Fibroblast of peridontal ligament (primary cell): Measurements from ENCODE around the gene RFC1.
"Not testable (repeated sequence)": the region's sequence is repeated elsewhere in the genome, so short reads cannot be mapped to it uniquely, and the experiment has no call there.

ENCODE experiments used
- DNase-seq: peaks from one replicate; pipeline ENCODE4 v3.0.0-alpha.2; 2010; ENCODE audit errors: extremely low read depth

RFC1 gene

GRCh38 chr4:39305912-39306677 lies 60.1 kb downstream of the RFC1 start:
- DNase-seq = no peak

- DNase-seq = no peak
Observed at GRCh38 chr4:39304651-39305050, 61.5 kb downstream of the RFC1 start.

- no peak for DNase-seq
Observed at GRCh38 chr4:39303871-39304270, 62.3 kb downstream of the RFC1 start.

- DNase-seq = no peak
Observed at GRCh38 chr4:39302901-39303300, 63.3 kb downstream of the RFC1 start.

GRCh38 chr4:39295784-39296183 lies 70.4 kb downstream of the RFC1 start:
- no peak for DNase-seq

- DNase-seq = not testable (repeated sequence)
Observed at GRCh38 chr4:39292433-39292832, 73.7 kb downstream of the RFC1 start.

- no peak for DNase-seq
Observed at GRCh38 chr4:39291686-39292085, 74.5 kb downstream of the RFC1 start.

GRCh38 chr4:39287223-39287622 lies 78.9 kb downstream of the RFC1 start:
- DNase-seq = no peak

- no peak for DNase-seq
Observed at GRCh38 chr4:39286263-39286662, 79.9 kb downstream of the RFC1 start.

- no peak for DNase-seq
Observed at GRCh38 chr4:39285853-39286252, 80.3 kb downstream of the RFC1 start.

- no peak for DNase-seq
Observed at GRCh38 chr4:39285111-39285795, 80.9 kb downstream of the RFC1 start.

- DNase-seq = no peak
Observed at GRCh38 chr4:39280770-39281169, 85.4 kb downstream of the RFC1 start.

- DNase-seq = no peak
Observed at GRCh38 chr4:39279416-39279815, 86.7 kb downstream of the RFC1 start.

- no peak for DNase-seq
Observed at GRCh38 chr4:39278476-39278875, 87.7 kb downstream of the RFC1 start.

GRCh38 chr4:39277661-39278060 lies 88.5 kb downstream of the RFC1 start:
- DNase-seq = not testable (repeated sequence)

GRCh38 chr4:39274503-39274902 lies 91.7 kb downstream of the RFC1 start:
- no peak for DNase-seq

GRCh38 chr4:39263895-39264294 lies 102.3 kb downstream of the RFC1 start:
- no peak for DNase-seq

- DNase-seq = peak; percentile 37
Observed at GRCh38 chr4:39259571-39260330, 106.4 kb downstream of the RFC1 start.

GRCh38 chr4:39256436-39256835 lies 109.7 kb downstream of the RFC1 start:
- DNase-seq = no peak

GRCh38 chr4:39255871-39256270 lies 110.3 kb downstream of the RFC1 start:
- no peak for DNase-seq

- no peak for DNase-seq
Observed at GRCh38 chr4:39255266-39255665, 110.9 kb downstream of the RFC1 start.

GRCh38 chr4:39243462-39243861 lies 122.7 kb downstream of the RFC1 start:
- no peak for DNase-seq
